HG03196 (cell line): ENCODE data around the gene MPPED2.

Experiments used
- ATAC-seq: cut with Tn5 transposase; IDR thresholded peaks from one replicate; pipeline ENCODE4 v1.9.1; 2021; ENCODE audit not compliant: unreplicated experiment

Gene MPPED2

GRCh38 chr11:30586251-30587144 lies at the start of gene MPPED2:
Gene MPPED2, minus strand, starts transcription at chr11:30586353. Its CDS starts 5,980 bp downstream, at chr11:30580373.
- ATAC-seq, result peak; percentile 86

GRCh38 chr11:30635401-30635989 lies 49.3 kb upstream of the MPPED2 start:
- ATAC-seq, result no peak

- no peak for ATAC-seq
Observed at GRCh38 chr11:30631148-30631547, 45.0 kb upstream of the MPPED2 start.

GRCh38 chr11:30619767-30620166 lies 33.6 kb upstream of the MPPED2 start:
- no peak for ATAC-seq

- no peak for ATAC-seq
Observed at GRCh38 chr11:30617762-30618161, 31.6 kb upstream of the MPPED2 start.

GRCh38 chr11:30610628-30611027 lies 24.5 kb upstream of the MPPED2 start:
- no peak for ATAC-seq

GRCh38 chr11:30608534-30608933 lies 22.4 kb upstream of the MPPED2 start:
- ATAC-seq, result no peak

GRCh38 chr11:30605036-30605605 lies 19.0 kb upstream of the MPPED2 start:
- ATAC-seq, result no peak

GRCh38 chr11:30603357-30603756 lies 17.2 kb upstream of the MPPED2 start:
- no peak for ATAC-seq

- no peak for ATAC-seq
Observed at GRCh38 chr11:30596832-30597231, 10.7 kb upstream of the MPPED2 start.

GRCh38 chr11:30595934-30596333 lies 9.8 kb upstream of the MPPED2 start:
- ATAC-seq, result no peak

GRCh38 chr11:30594646-30595411 lies 8.7 kb upstream of the MPPED2 start:
- ATAC-seq, result no peak

- no peak for ATAC-seq
Observed at GRCh38 chr11:30587269-30587812, 1.2 kb upstream of the MPPED2 start.

GRCh38 chr11:30585892-30586250 lies 282 bp downstream of the MPPED2 start:
- no peak for ATAC-seq

GRCh38 chr11:30585125-30585891 lies 845 bp downstream of the MPPED2 start:
- no peak for ATAC-seq

GRCh38 chr11:30583476-30584280 lies 2.5 kb downstream of the MPPED2 start:
- ATAC-seq, result no peak

GRCh38 chr11:30582726-30583125 lies 3.4 kb downstream of the MPPED2 start:
- no peak for ATAC-seq

GRCh38 chr11:30581675-30582074 lies 4.5 kb downstream of the MPPED2 start:
- no peak for ATAC-seq

- no peak for ATAC-seq
Observed at GRCh38 chr11:30580573-30580972, 5.6 kb downstream of the MPPED2 start.
